IPS-18c (cell line): ENCODE measurements around the gene MAGEA4.

Experiments
- H3K4me3 ChIP-seq: 2 replicates; pipeline ENCODE4 v1.7.0; 2013; ENCODE audit warnings: low read depth, mild to moderate bottlenecking, low read length, moderate library complexity; ENCODE audit not compliant: insufficient read depth
- H3K9me3 ChIP-seq: one replicate; pipeline ENCODE4 v1.6.1; 2013; ENCODE audit warnings: mild to moderate bottlenecking, low read length, moderate library complexity; ENCODE audit not compliant: control insufficient read depth, insufficient read depth

MAGEA4 gene

GRCh38 chrX:151920530-151920929, 7.8 kb downstream of the MAGEA4 start:
- no peak overlapping the region for H3K4me3 ChIP-seq
- peaks cover 11% of the 10 kb centered on the region for H3K9me3 ChIP-seq

GRCh38 chrX:151921292-151921691, 8.6 kb downstream of the MAGEA4 start:
- peaks cover 11% of the 10 kb centered on the region for H3K9me3 ChIP-seq
- no peak overlapping the region for H3K4me3 ChIP-seq

GRCh38 chrX:151921866-151922265, 9.2 kb downstream of the MAGEA4 start:
- no peak overlapping the region for H3K4me3 ChIP-seq

GRCh38 chrX:151922692-151923091, 10.0 kb downstream of the MAGEA4 start:
- Histone ChIP-seq H3K9me3 (peaks cover 11% of the 10 kb centered on the region), H3K4me3 (no peak overlapping the region)

More at GRCh38 chrX:151921866-151922265, 9.2 kb downstream of the MAGEA4 start:
- H3K9me3 ChIP-seq: peaks cover 11% of the 10 kb centered on the region

- H3K9me3 ChIP-seq: peaks cover 11% of the 10 kb centered on the region
Observed at GRCh38 chrX:151923648-151924047, 11.0 kb downstream of the MAGEA4 start.

GRCh38 chrX:151929126-151929525, 16.4 kb downstream of the MAGEA4 start:
- H3K4me3 ChIP-seq: no peak overlapping the region
- no peaks in the 10 kb centered on the region for H3K9me3 ChIP-seq

More at GRCh38 chrX:151923648-151924047, 11.0 kb downstream of the MAGEA4 start:
- H3K4me3 ChIP-seq: no peak overlapping the region

GRCh38 chrX:151935358-151935757, 22.7 kb downstream of the MAGEA4 start:
- Histone ChIP-seq H3K9me3 (no peaks in the 10 kb centered on the region), H3K4me3 (no peak overlapping the region)

- no peak overlapping the region for H3K4me3 ChIP-seq
- peaks cover 2% of the 10 kb centered on the region for H3K9me3 ChIP-seq
Observed at GRCh38 chrX:151938172-151938571, 25.5 kb downstream of the MAGEA4 start.

GRCh38 chrX:151954730-151955129, 42.0 kb downstream of the MAGEA4 start:
- H3K9me3 ChIP-seq: peaks cover 16% of the 10 kb centered on the region
- H3K4me3 ChIP-seq: no peak overlapping the region

GRCh38 chrX:151958101-151958500, 45.4 kb downstream of the MAGEA4 start:
- Histone ChIP-seq H3K4me3 (no peak overlapping the region), H3K9me3 (peaks cover 11% of the 10 kb centered on the region)

- Histone ChIP-seq H3K9me3 (peaks cover 5% of the 10 kb centered on the region), H3K4me3 (no peak overlapping the region)
Observed at GRCh38 chrX:151962034-151962433, 49.3 kb downstream of the MAGEA4 start.

- H3K4me3 ChIP-seq: no peak overlapping the region
- H3K9me3 ChIP-seq: peaks cover 10% of the 10 kb centered on the region
Observed at GRCh38 chrX:151966236-151966635, 53.5 kb downstream of the MAGEA4 start.

- H3K4me3 ChIP-seq: no peak overlapping the region
- peaks cover 16% of the 10 kb centered on the region for H3K9me3 ChIP-seq
Observed at GRCh38 chrX:151970027-151970426, 57.3 kb downstream of the MAGEA4 start.

- no peak overlapping the region for H3K4me3 ChIP-seq
- H3K9me3 ChIP-seq: peaks cover 16% of the 10 kb centered on the region
Observed at GRCh38 chrX:151970661-151971060, 58.0 kb downstream of the MAGEA4 start.

GRCh38 chrX:151973060-151973661, 60.5 kb downstream of the MAGEA4 start:
- Histone ChIP-seq H3K4me3 (no peak overlapping the region), H3K9me3 (peaks cover 19% of the 10 kb centered on the region)

GRCh38 chrX:151973851-151974335, 61.2 kb downstream of the MAGEA4 start:
- Histone ChIP-seq H3K9me3 (peaks cover 19% of the 10 kb centered on the region), H3K4me3 (peak overlapping the region; percentile 15; the same call in 1 of the 2 replicates)
